Mucosa of descending colon (tissue), 3 donors: Measurements from ENCODE around the gene TMEM51. TPM values are rescaled to one million over a fixed set of nuclear protein-coding genes. Genes with fewer than 3 reads are reported as not detected.

Experiments used
- ATAC-seq: fragments of 200-7000 bp; cut with Tn5 transposase; one replicate; pipeline ENCODE4 v1.9.1; 2020; ENCODE audit warnings: mild to moderate bottlenecking, moderate library complexity
- DNase-seq, 3 donors: peaks; one replicate each; pipeline ENCODE4 v3.0.0-alpha.2; 2020
- H3K36me3 ChIP-seq: fragments of 200-600 bp; one replicate; pipeline ENCODE4 v1.8.0; 2021; ENCODE audit warnings: low read depth, mild to moderate bottlenecking
- H3K4me1 ChIP-seq: fragments of 200-600 bp; one replicate; pipeline ENCODE4 v1.8.0; 2021; ENCODE audit warnings: low read depth, mild to moderate bottlenecking
- H3K4me3 ChIP-seq: fragments of 200-600 bp; one replicate; pipeline ENCODE4 v1.8.0; 2021; ENCODE audit warnings: mild to moderate bottlenecking
- H3K9me3 ChIP-seq: fragments of 200-600 bp; one replicate; pipeline ENCODE4 v1.8.0; 2021; ENCODE audit warnings: mild to moderate bottlenecking
- CTCF ChIP-seq: fragments of 200-600 bp; IDR thresholded peaks from one replicate; pipeline ENCODE4 v1.8.0; 2022; ENCODE audit warnings: antibody characterized with exemption, mild to moderate bottlenecking
- intact Hi-C, 2 donors: fragments of 100-400 bp; cut with DNase I in 1 of 2; cut with micrococcal nuclease in 1 of 2; formaldehyde crosslinking; loops; one replicate each; pipeline versions ENCODE4 v1.11.0 to v1.11.1; 2022; cut with DNase I, micrococcal nuclease
- total RNA-seq, 3 donors: library from RNA; stranded (reverse); fragmentation: NEBNext Ultra II Directional in 2 of 3; extraction: Animal tissue kit (Norgen Biotek cat#: 25700) in 2 of 3; gene quantifications; one replicate each; pipeline versions ENCODE4 v1.2.1 to v1.2.4, GENCODE V29; 2021 to 2023
- donor health status: DM: no; HTN: no; CAD: no; lungs with moderate emphysema.
- donor health status: DM: no; HTN: no; CAD: no.
- donor health status: DM: no; HTN: yes; CAD: no.

Gene TMEM51
- total RNA-seq, 3 donors from 2014 or later: 19.1 to 31.8 (median 26.6) TPM

- intact Hi-C loops: no loop called here
- Histone ChIP-seq H3K4me1 (no peaks in the 10 kb centered on the region), H3K4me3 (no peak overlapping the region), H3K36me3 (no peaks in the 10 kb centered on the region), H3K9me3 (no peaks in the 10 kb centered on the region)
- ATAC-seq (no peak), DNase-seq (no peak)
- TF ChIP-seq CTCF: no peak
Observed at GRCh38 chr1:15115542-15116330, 37.8 kb upstream of the TMEM51 start.

- ATAC-seq: peak; percentile 17
- Histone ChIP-seq H3K36me3 (no peaks in the 10 kb centered on the region), H3K4me3 (no peak overlapping the region), H3K9me3 (no peaks in the 10 kb centered on the region), H3K4me1 (no peaks in the 10 kb centered on the region)
- no peak for DNase-seq
- no peak for TF ChIP-seq CTCF
- intact Hi-C loops: no loop called here
Observed at GRCh38 chr1:15116966-15117365, 36.6 kb upstream of the TMEM51 start.

GRCh38 chr1:15117671-15118325, 35.7 kb upstream of the TMEM51 start:
- Histone ChIP-seq H3K4me1 (no peaks in the 10 kb centered on the region), H3K4me3 (no peak overlapping the region), H3K36me3 (no peaks in the 10 kb centered on the region), H3K9me3 (no peaks in the 10 kb centered on the region)
- intact Hi-C loops: no loop called here
- TF ChIP-seq CTCF: no peak
- ATAC-seq: no peak
- no peak for DNase-seq

- intact Hi-C loops: no loop called here
Observed at GRCh38 chr1:15118579-15118978, 35.0 kb upstream of the TMEM51 start.

GRCh38 chr1:15120251-15120945, 33.1 kb upstream of the TMEM51 start:
- TF ChIP-seq CTCF: no peak
- intact Hi-C loops: loop anchor here (10.0 kb wide), 1 partner anchor 184 kb away; no protein-coding TSS in a partner anchor
- ATAC-seq (no peak), DNase-seq (no peak)
- Histone ChIP-seq H3K36me3 (no peaks in the 10 kb centered on the region), H3K9me3 (no peaks in the 10 kb centered on the region), H3K4me1 (no peaks in the 10 kb centered on the region), H3K4me3 (no peak overlapping the region)

More at GRCh38 chr1:15118579-15118978, 35.0 kb upstream of the TMEM51 start:
- TF ChIP-seq CTCF: no peak
- no peak overlapping the region for H3K4me3 ChIP-seq
- H3K36me3 ChIP-seq: no peaks in the 10 kb centered on the region
- H3K9me3 ChIP-seq: no peaks in the 10 kb centered on the region
- no peak for DNase-seq
- no peak for ATAC-seq
- H3K4me1 ChIP-seq: no peaks in the 10 kb centered on the region
